WERI-Rb-1 (cell line): ENCODE results near the gene LMO3.

Source experiments
- DNase-seq: peaks from one replicate; pipeline ENCODE4 v3.0.0-alpha.2; 2020
- H3K27ac ChIP-seq: fragments of 250-450 bp; sonication (Bioruptor Pico); 2 replicates; pipeline ENCODE4 v1.5.1; 2020; ENCODE audit warnings: mild to moderate bottlenecking, moderate library complexity
- H3K27me3 ChIP-seq: fragments of 250-450 bp; sonication (Bioruptor Pico); 2 replicates; pipeline ENCODE4 v1.5.1; 2021; ENCODE audit warnings: mild to moderate bottlenecking, low read depth, moderate library complexity; ENCODE audit not compliant: insufficient read depth, severe bottlenecking
- H3K36me3 ChIP-seq: fragments of 250-450 bp; sonication (Bioruptor Pico); 2 replicates; pipeline ENCODE4 v1.5.1; 2020; ENCODE audit warnings: mild to moderate bottlenecking, moderate library complexity
- H3K4me3 ChIP-seq: 2 replicates; pipeline ENCODE4 v1.5.1; 2011; ENCODE audit warnings: low read depth, mild to moderate bottlenecking, control low read depth, low read length
- H3K9me3 ChIP-seq: fragments of 250-450 bp; sonication (Bioruptor Pico); 2 replicates; pipeline ENCODE4 v1.5.1; 2021; ENCODE audit warnings: mild to moderate bottlenecking, moderate library complexity; ENCODE audit not compliant: severe bottlenecking
- TF ChIP-seq, protein P1 (sequence below): IDR thresholded peaks from 2 replicates; pipeline ENCODE4 v1.5.1; 2011; ENCODE audit warnings: low read depth, mild to moderate bottlenecking, control low read depth, inconsistent platforms, low read length

LMO3 gene

GRCh38 chr12:16579041-16579440 is 26.9 kb downstream of the LMO3 start:
- TF ChIP-seq, protein P1, sequence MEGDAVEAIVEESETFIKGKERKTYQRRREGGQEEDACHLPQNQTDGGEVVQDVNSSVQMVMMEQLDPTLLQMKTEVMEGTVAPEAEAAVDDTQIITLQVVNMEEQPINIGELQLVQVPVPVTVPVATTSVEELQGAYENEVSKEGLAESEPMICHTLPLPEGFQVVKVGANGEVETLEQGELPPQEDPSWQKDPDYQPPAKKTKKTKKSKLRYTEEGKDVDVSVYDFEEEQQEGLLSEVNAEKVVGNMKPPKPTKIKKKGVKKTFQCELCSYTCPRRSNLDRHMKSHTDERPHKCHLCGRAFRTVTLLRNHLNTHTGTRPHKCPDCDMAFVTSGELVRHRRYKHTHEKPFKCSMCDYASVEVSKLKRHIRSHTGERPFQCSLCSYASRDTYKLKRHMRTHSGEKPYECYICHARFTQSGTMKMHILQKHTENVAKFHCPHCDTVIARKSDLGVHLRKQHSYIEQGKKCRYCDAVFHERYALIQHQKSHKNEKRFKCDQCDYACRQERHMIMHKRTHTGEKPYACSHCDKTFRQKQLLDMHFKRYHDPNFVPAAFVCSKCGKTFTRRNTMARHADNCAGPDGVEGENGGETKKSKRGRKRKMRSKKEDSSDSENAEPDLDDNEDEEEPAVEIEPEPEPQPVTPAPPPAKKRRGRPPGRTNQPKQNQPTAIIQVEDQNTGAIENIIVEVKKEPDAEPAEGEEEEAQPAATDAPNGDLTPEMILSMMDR: no peak
- no peak overlapping the region for H3K27ac ChIP-seq
- DNase-seq: no peak
- no peaks in the 10 kb centered on the region for H3K27me3 ChIP-seq
- H3K9me3 ChIP-seq: peaks cover 6% of the 10 kb centered on the region
- peaks cover 12% of the 10 kb centered on the region for H3K36me3 ChIP-seq
- H3K4me3 ChIP-seq: no peak overlapping the region

DNA sequence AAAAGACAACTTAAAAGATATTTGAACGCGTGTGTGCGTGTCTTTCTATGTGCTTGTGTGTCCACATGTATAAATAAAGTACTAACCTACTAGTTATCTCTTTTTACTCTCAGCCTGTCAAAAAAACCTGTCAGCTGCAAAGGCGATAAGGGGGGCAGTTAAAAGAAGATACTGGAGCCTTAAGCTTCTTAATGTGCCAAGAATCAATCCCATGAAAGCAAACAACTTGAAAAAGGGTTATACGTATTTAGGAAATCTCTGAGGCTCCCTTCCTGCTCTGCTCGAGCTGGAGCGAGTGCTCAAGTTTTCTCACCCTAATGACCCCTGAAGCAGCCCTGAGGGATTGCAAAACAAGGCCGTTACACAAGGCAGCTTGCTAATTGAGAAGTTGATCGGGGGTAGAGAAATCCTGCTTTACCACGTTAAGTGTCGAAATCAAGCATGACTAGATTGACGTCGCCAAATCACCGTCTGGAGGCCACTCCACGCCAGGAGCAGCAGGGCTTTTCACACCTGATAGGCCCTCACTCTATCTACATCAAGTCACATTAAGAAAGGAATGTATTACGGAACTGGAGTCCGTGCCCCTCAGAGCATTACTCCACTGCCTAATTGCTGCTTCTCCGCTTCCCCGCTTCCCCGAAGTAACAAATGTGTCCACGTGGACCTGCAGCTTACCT is 32.4 kb downstream of the LMO3 start:
- no peaks in the 10 kb centered on the region for H3K9me3 ChIP-seq
- TF ChIP-seq, protein P1: no peak
- no peaks in the 10 kb centered on the region for H3K27me3 ChIP-seq
- DNase-seq: peak; percentile 89
- H3K27ac ChIP-seq: peak overlapping the region; percentile 85
- peak overlapping the region; percentile 39 for H3K4me3 ChIP-seq
- no peaks in the 10 kb centered on the region; the same call in 1 of the 2 replicates for H3K36me3 ChIP-seq

DNA sequence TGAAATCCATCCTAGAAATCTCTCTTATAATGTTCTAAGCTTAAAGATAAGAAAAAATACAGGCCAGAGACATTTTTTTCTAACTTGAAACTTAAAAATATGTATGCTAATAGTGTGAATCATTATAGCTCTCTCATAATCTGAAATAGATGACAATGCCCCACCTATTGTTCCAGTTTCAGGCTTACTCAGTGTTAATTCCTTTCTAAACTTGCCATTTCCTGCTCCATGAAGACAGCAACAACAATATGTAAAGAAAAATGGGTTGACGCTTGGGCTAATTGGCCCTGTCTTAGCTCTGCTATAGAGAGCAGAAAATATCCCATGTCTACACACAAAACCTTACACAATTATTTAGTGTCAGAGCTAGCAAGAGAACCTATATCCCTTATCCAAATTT is 37.1 kb downstream of the LMO3 start:
- TF ChIP-seq, protein P1: no peak
- Histone ChIP-seq H3K4me3 (no peak overlapping the region), H3K27me3 (no peaks in the 10 kb centered on the region), H3K9me3 (no peaks in the 10 kb centered on the region), H3K27ac (no peak overlapping the region), H3K36me3 (no peaks in the 10 kb centered on the region; the same call in 1 of the 2 replicates)
- DNase-seq: no peak

DNA sequence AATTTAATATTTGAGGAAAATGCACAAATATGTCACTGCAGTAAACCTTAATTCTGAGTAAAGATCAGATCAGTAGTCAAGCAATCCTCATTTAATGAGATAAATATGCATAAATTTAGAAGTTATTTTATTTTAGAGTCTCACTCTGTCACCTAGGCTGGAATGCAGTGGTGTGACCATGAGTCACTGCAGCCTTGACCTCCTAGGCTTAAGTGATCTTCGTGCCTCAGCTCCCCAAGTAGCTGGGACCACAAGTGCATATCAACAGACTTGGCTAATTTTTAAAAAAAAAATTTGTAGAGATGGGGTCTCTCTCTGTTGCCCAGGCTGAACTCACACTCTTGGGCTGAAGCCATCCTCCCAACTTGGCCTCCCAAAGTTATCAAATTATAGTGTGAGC is 41.3 kb downstream of the LMO3 start:
- Histone ChIP-seq H3K36me3 (no peaks in the 10 kb centered on the region; the same call in 1 of the 2 replicates), H3K27ac (no peak overlapping the region), H3K27me3 (no peaks in the 10 kb centered on the region), H3K4me3 (no peak overlapping the region), H3K9me3 (no peaks in the 10 kb centered on the region)
- TF ChIP-seq, protein P1: no peak
- DNase-seq: no peak

DNA sequence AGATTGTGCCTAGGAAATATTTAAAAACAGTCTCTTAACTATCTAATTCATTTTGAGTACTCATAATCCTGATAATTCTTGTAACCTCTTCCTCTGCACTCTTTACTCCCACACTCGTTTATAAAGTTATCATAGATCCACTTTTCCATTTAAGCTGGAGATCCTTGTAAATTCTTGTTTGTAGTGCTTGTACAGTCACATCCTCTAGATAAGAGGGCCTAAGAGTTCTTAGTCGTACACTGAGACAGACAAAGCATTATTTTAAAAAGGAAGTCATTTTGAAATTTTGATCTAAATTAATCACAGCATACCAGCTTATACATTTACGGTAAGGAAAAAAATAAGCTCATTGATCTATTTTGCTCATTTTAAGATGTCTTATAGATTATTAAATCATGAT is 42.5 kb downstream of the LMO3 start:
- no peak for DNase-seq
- Histone ChIP-seq H3K27me3 (no peaks in the 10 kb centered on the region), H3K27ac (no peak overlapping the region), H3K9me3 (no peaks in the 10 kb centered on the region), H3K36me3 (peaks cover under 1% of the 10 kb centered on the region), H3K4me3 (no peak overlapping the region)
- TF ChIP-seq, protein P1: no peak

DNA sequence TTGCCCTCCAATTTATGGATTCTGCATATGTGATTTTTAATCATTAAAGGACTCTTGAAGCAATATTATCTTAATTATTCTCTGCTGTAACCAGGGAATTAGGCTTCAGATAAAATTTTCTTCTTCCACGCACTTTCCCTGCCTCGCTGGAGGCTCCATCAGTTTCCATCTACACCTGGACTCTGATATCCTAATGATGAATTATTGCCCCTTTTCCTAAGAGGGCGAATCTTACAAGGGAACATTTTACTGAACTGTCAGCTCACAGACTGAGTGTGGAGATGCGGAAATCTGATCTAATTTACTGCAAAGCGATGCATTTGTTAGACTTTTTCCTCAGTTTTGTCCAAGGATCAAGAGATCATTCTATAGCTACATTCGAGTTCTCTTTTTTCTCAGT is 43.0 kb downstream of the LMO3 start:
- no peaks in the 10 kb centered on the region for H3K9me3 ChIP-seq
- no peak overlapping the region for H3K27ac ChIP-seq
- DNase-seq: no peak
- no peak overlapping the region for H3K4me3 ChIP-seq
- H3K36me3 ChIP-seq: peaks cover 4% of the 10 kb centered on the region
- TF ChIP-seq, protein P1: no peak
- H3K27me3 ChIP-seq: no peaks in the 10 kb centered on the region
